Mammary epithelial cell (primary cell): ENCODE results near the gene TAF1A.
"Not testable (repeated sequence)": the region's sequence is repeated elsewhere in the genome, so short reads cannot be mapped to it uniquely, and the experiment has no call there.

ENCODE experiments used
- EZH2 ChIP-seq: IDR thresholded peaks from 2 replicates; pipeline ENCODE4 v1.6.1; 2012; ENCODE audit warnings: low read length, inconsistent platforms, borderline replicate concordance
- TF ChIP-seq, protein P1 (sequence below), 2 donors: IDR thresholded peaks in 1 of 2; conservative IDR thresholded peaks in 1 of 2; 2 replicates each; pipeline ENCODE4 v1.5.1; 2011 to 2012; ENCODE audit warnings: inconsistent platforms in 2 of 2, low read length in 2 of 2, mild to moderate bottlenecking in 2 of 2, control low read depth in 1 of 2, low read depth in 1 of 2; ENCODE audit not compliant: insufficient read depth in 1 of 2; ENCODE audit errors: extremely low read depth in 1 of 2

DNA sequence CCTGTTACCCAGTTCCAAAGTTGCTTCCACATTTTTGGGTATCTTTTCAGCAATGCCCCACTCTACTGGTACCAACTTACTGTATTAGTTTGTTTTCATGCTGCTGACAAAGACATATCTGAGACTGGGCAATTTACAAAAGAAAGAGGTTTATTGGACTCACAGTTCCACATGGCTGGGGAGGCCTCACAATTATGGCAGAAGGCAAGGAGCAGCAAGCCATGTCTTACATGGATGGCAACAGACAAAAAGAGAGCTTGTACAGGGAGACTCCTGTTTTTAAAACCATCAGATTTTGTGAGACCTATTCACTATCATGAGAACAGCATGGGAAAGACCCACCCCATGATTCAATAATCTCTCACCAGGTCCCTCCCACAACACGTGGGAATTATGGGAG, 19.4 kb upstream of the TAF1A start:
- TF ChIP-seq, protein P1, sequence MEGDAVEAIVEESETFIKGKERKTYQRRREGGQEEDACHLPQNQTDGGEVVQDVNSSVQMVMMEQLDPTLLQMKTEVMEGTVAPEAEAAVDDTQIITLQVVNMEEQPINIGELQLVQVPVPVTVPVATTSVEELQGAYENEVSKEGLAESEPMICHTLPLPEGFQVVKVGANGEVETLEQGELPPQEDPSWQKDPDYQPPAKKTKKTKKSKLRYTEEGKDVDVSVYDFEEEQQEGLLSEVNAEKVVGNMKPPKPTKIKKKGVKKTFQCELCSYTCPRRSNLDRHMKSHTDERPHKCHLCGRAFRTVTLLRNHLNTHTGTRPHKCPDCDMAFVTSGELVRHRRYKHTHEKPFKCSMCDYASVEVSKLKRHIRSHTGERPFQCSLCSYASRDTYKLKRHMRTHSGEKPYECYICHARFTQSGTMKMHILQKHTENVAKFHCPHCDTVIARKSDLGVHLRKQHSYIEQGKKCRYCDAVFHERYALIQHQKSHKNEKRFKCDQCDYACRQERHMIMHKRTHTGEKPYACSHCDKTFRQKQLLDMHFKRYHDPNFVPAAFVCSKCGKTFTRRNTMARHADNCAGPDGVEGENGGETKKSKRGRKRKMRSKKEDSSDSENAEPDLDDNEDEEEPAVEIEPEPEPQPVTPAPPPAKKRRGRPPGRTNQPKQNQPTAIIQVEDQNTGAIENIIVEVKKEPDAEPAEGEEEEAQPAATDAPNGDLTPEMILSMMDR (conservative IDR thresholded peaks at IDR 0.05 in 1 of 2, IDR thresholded peaks at IDR 0.05 in 1 of 2; ENCODE audit: extremely low read depth in 1 of 2, insufficient read depth in 1 of 2, low read depth in 1 of 2, low read length in 2 of 2) = not testable (repeated sequence)
- not testable (repeated sequence) for TF ChIP-seq EZH2
